A673 (cell line): ENCODE measurements around the gene FLT4. TPM values are rescaled to one million over a fixed set of nuclear protein-coding genes. Genes with fewer than 3 reads are reported as not detected.

Experiments used
- BruUV-seq: library from RNA; stranded (reverse); fragments of 400-500 nt; replicated peaks from 2 replicates; lab custom pipeline; 2021; lab: Mats Ljungman, UMichigan
- CTCF ChIA-PET: fragments of 300-600 bp; sonication (Branson Sonifier 250); formaldehyde crosslinking; loops from one replicate; lab custom pipeline; 2022; ENCODE audit warnings: antibody characterized with exemption; lab: Charles Lee
- POLR2A ChIA-PET: fragments of 300-600 bp; sonication (Branson Sonifier 250); formaldehyde crosslinking; loops from one replicate; lab custom pipeline; 2022; ENCODE audit warnings: antibody characterized with exemption; ENCODE audit not compliant: low non-redundant PET; lab: Charles Lee
- DNase-seq: peaks from one replicate; pipeline ENCODE4 v3.0.0-alpha.2; 2015; ENCODE audit warnings: low spot score
- H3K27ac ChIP-seq: fragments of 200-600 bp; sonication (generic); 2 replicates; pipeline ENCODE4 v1.5.1; 2016; ENCODE audit warnings: mixed run types, low read depth, mild to moderate bottlenecking, mixed read lengths, antibody characterized with exemption, low read length; ENCODE audit not compliant: poor library complexity, severe bottlenecking
- H3K27me3 ChIP-seq: fragments of 200-600 bp; sonication (generic); replicated peaks from 2 replicates; pipeline ENCODE4 v1.6.1; 2017; ENCODE audit warnings: mixed run types, low read depth, mild to moderate bottlenecking, mixed read lengths, antibody characterized with exemption, low read length; ENCODE audit not compliant: insufficient read depth, poor library complexity
- H3K36me3 ChIP-seq: fragments of 200-600 bp; sonication (generic); 2 replicates; pipeline ENCODE4 v1.6.1; 2016; ENCODE audit warnings: mixed run types, mild to moderate bottlenecking, mixed read lengths, antibody characterized with exemption, low read length; ENCODE audit not compliant: insufficient read depth, poor library complexity, severe bottlenecking
- H3K4me1 ChIP-seq: fragments of 200-600 bp; sonication (generic); 2 replicates; pipeline ENCODE4 v1.6.1; 2017; ENCODE audit warnings: mixed run types, mild to moderate bottlenecking, mixed read lengths, antibody characterized with exemption, low read length; ENCODE audit not compliant: insufficient read depth, poor library complexity, severe bottlenecking
- H3K4me3 ChIP-seq: fragments of 200-600 bp; sonication (generic); 2 replicates; pipeline ENCODE4 v1.5.1; 2016; ENCODE audit warnings: low read depth, mixed run types, mild to moderate bottlenecking, mixed read lengths, low read length; ENCODE audit not compliant: poor library complexity, severe bottlenecking
- H3K9me3 ChIP-seq: fragments of 200-600 bp; sonication (generic); 2 replicates; pipeline ENCODE4 v1.6.1; 2016; ENCODE audit warnings: mixed run types, low read depth, mild to moderate bottlenecking, mixed read lengths, antibody characterized with exemption, low read length; ENCODE audit not compliant: poor library complexity, severe bottlenecking
- CTCF ChIP-seq: fragments of 300-800, 200-600 bp; sonication (generic); conservative IDR thresholded peaks from 2 replicates; pipeline ENCODE4 v1.5.1; 2017; ENCODE audit warnings: low read depth, mild to moderate bottlenecking, antibody characterized with exemption, low read length, moderate library complexity, mixed read lengths
- EZH2 ChIP-seq: fragments of 200-600 bp; sonication (generic); IDR thresholded peaks from 2 replicates; pipeline ENCODE4 v1.6.1; 2017; ENCODE audit warnings: borderline replicate concordance, low read depth, mild to moderate bottlenecking, mixed read lengths, antibody characterized with exemption, low read length; ENCODE audit not compliant: poor library complexity, severe bottlenecking
- intact Hi-C: fragments of 100-400 bp; cut with micrococcal nuclease; formaldehyde crosslinking; loops from one replicate; pipeline ENCODE4 v1.10.0; 2022; ENCODE audit not compliant: unreplicated experiment
- total RNA-seq: library from RNA; stranded (reverse); gene quantifications from 2 replicates; pipeline ENCODE4 v1.2.3, GENCODE V29; 2021

FLT4 gene
- total RNA-seq, 1 experiment from 2014 or later, result 8.6 TPM

DNA sequence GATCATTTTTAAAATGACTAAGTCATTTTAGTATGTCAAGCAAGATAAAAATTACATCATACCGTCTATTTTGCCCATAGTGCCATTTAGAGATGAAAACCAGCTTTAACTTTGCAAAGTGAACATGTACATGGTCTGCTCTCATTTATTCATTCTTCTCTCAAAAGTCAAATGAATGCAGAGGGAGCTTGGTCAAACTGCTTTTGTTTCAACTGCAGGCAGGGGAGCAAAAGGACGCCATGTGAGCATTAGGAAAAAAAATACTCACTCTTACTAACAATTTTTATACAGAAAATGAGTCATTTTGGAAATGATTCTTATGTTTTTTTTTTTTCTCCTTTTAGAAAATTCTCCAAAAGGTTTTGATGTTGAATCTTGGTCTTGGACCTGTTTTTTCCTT is 73.8 kb downstream of the FLT4 start:
- Histone ChIP-seq H3K27ac (no peak overlapping the region), H3K9me3 (no peaks in the 10 kb centered on the region), H3K27me3 (no peaks in the 10 kb centered on the region), H3K4me3 (no peak overlapping the region), H3K4me1 (no peaks in the 10 kb centered on the region), H3K36me3 (peaks cover 38% of the 10 kb centered on the region)
- intact Hi-C loops, result no loop called here
- CTCF ChIA-PET, result no interaction called here
- no peak for TF ChIP-seq EZH2
- no peak for TF ChIP-seq CTCF
- POLR2A ChIA-PET, result no interaction called here
- no peak for DNase-seq
- no TSS peak for BruUV-seq

- H3K4me1 ChIP-seq, result no peaks in the 10 kb centered on the region
- H3K27ac ChIP-seq, result no peak overlapping the region
- TF ChIP-seq CTCF (no peak), EZH2 (no peak)
- no peaks in the 10 kb centered on the region for H3K9me3 ChIP-seq
- no peaks in the 10 kb centered on the region for H3K27me3 ChIP-seq
- BruUV-seq, result no TSS peak
- DNase-seq, result no peak
- ChIA-PET POLR2A (no interaction called here), CTCF (no interaction called here)
- H3K36me3 ChIP-seq, result peaks cover 67% of the 10 kb centered on the region
- intact Hi-C loops, result no loop called here
- no peak overlapping the region for H3K4me3 ChIP-seq
These were observed 80.5 kb downstream of the FLT4 start for GRCh38 chr5:180568914-180569313.

GRCh38 chr5:180563994-180564393 is 85.4 kb downstream of the FLT4 start:
- H3K27ac ChIP-seq, result no peak overlapping the region
- peaks cover 50% of the 10 kb centered on the region for H3K36me3 ChIP-seq
- no TSS peak for BruUV-seq
- no peaks in the 10 kb centered on the region for H3K27me3 ChIP-seq
- H3K4me1 ChIP-seq, result no peaks in the 10 kb centered on the region
- H3K4me3 ChIP-seq, result no peak overlapping the region
- no peaks in the 10 kb centered on the region for H3K9me3 ChIP-seq
- DNase-seq, result no peak
- CTCF ChIA-PET, result no interaction called here
- POLR2A ChIA-PET, result no interaction called here
- TF ChIP-seq EZH2, result no peak
- no peak for TF ChIP-seq CTCF
- intact Hi-C loops, result no loop called here
